HCT116 (cell line): Measurements from ENCODE around the gene TMEM132D. TPM values are rescaled to one million over a fixed set of nuclear protein-coding genes. Genes with fewer than 3 reads are reported as not detected.

Experiments used
- ATAC-seq: fragments of 200-7000 bp; cut with Tn5 transposase; 2 replicates; pipeline ENCODE4 v1.9.1; 2020; ENCODE audit warnings: mild to moderate bottlenecking, moderate library complexity
- BruUV-seq: library from RNA; stranded (reverse); fragments of 400-500 nt; replicated peaks from 2 replicates; lab custom pipeline; 2021; lab: Mats Ljungman, UMichigan
- CTCF ChIA-PET: fragments of 300-600 bp; sonication (Branson Sonifier 250); formaldehyde crosslinking; loops from one replicate; lab custom pipeline; 2021; ENCODE audit warnings: antibody characterized with exemption; lab: Charles Lee
- POLR2A ChIA-PET: fragments of 300-600, 350-600 bp; sonication (Branson Sonifier 250); formaldehyde crosslinking; loops from one replicate; lab custom pipeline; 2021; ENCODE audit warnings: antibody characterized with exemption; lab: Charles Lee
- RAD21 ChIA-PET, 2 experiments: fragments of 300-600 bp; sonication (Branson Sonifier 250); formaldehyde crosslinking; loops; one replicate each; lab custom pipeline; 2023; ENCODE audit warnings: low total read pairs in 2 of 2; ENCODE audit not compliant: uncharacterized antibody in 2 of 2, unreplicated experiment in 2 of 2, low non-redundant PET in 1 of 2; lab: Charles Lee
- DNase-seq: peaks from one replicate; pipeline ENCODE4 v3.0.0-alpha.2; 2010; ENCODE audit warnings: low read depth, low spot score
- H2AFZ ChIP-seq: fragments of 200-600 bp; shearing (Covaris generic), sonication (generic); 2 replicates; pipeline ENCODE4 v1.6.1; 2017; ENCODE audit warnings: low read depth, mixed run types, mixed read lengths, antibody characterized with exemption, low read length; ENCODE audit not compliant: poor library complexity, severe bottlenecking
- H3K27ac ChIP-seq: 2 replicates; pipeline ENCODE4 v1.5.1; 2012; ENCODE audit warnings: low read depth, low read length
- H3K27me3 ChIP-seq: fragments of 200-600 bp; sonication (generic); 2 replicates; pipeline ENCODE4 v1.6.1; 2016; ENCODE audit warnings: mixed run types, low read length, mixed read lengths; ENCODE audit not compliant: insufficient read depth
- H3K36me3 ChIP-seq, 2 experiments: fragments of 200-500 bp in 1 of 2; fragments of 200-600 bp in 1 of 2; sonication (Bioruptor generic) in 1 of 2; sonication (generic) in 1 of 2; 2 replicates each; pipeline versions ENCODE4 v1.5.1 to v1.6.1; 2014 to 2016; ENCODE audit warnings: low read length in 2 of 2, inconsistent platforms in 1 of 2, mixed read lengths in 1 of 2, mixed run types in 1 of 2; ENCODE audit not compliant: insufficient read depth in 2 of 2, control insufficient read depth in 1 of 2
- H3K4me1 ChIP-seq, 2 experiments: fragments of 200-600 bp in 1 of 2; sonication (generic) in 1 of 2; 2 replicates each; pipeline versions ENCODE4 v1.5.1 to v1.6.1; 2012 to 2017; ENCODE audit warnings: low read length in 2 of 2, inconsistent platforms in 1 of 2, mild to moderate bottlenecking in 1 of 2, mixed read lengths in 1 of 2, mixed run types in 1 of 2, moderate library complexity in 1 of 2; ENCODE audit not compliant: insufficient read depth in 2 of 2, control insufficient read depth in 1 of 2
- H3K4me2 ChIP-seq: fragments of 200-600 bp; sonication (generic); 2 replicates; pipeline ENCODE4 v1.6.1; 2017; ENCODE audit warnings: mixed run types, low read length, mixed read lengths
- H3K4me3 ChIP-seq, 2 experiments: fragments of 200-600 bp in 1 of 2; sonication (generic) in 1 of 2; replicated peaks in 1 of 2; 2 replicates each; pipeline ENCODE4 v1.5.1; 2011 to 2016; ENCODE audit warnings: low read length in 2 of 2, control low read depth in 1 of 2, low read depth in 1 of 2, mild to moderate bottlenecking in 1 of 2, mixed read lengths in 1 of 2, mixed run types in 1 of 2
- H3K79me2 ChIP-seq: fragments of 200-600 bp; sonication (generic); 2 replicates; pipeline ENCODE4 v1.6.1; 2017; ENCODE audit warnings: mild to moderate bottlenecking, mixed run types, low read length, moderate library complexity, mixed read lengths; ENCODE audit not compliant: insufficient read depth
- H3K9ac ChIP-seq: fragments of 200-600 bp; sonication (generic); 2 replicates; pipeline ENCODE4 v1.6.1; 2016; ENCODE audit warnings: low read length, mixed read lengths
- H3K9me2 ChIP-seq: fragments of 200-600 bp; sonication (generic), shearing (Covaris generic); 2 replicates; pipeline ENCODE4 v1.6.1; 2017; ENCODE audit warnings: mixed run types, mild to moderate bottlenecking, moderate library complexity; ENCODE audit not compliant: insufficient read depth
- H3K9me3 ChIP-seq, 2 experiments: fragments of 200-500 bp in 1 of 2; fragments of 200-600 bp in 1 of 2; sonication (Bioruptor generic) in 1 of 2; sonication (generic) in 1 of 2; 2 replicates each; pipeline ENCODE4 v1.6.1; 2014 to 2017; ENCODE audit warnings: low read length in 2 of 2, mixed read lengths in 2 of 2, inconsistent platforms in 1 of 2, low read depth in 1 of 2, mild to moderate bottlenecking in 1 of 2, mixed run types in 1 of 2, moderate library complexity in 1 of 2; ENCODE audit not compliant: control insufficient read depth in 1 of 2, insufficient read depth in 1 of 2
- H4K20me1 ChIP-seq: fragments of 200-600 bp; sonication (generic), shearing (Covaris generic); 2 replicates; pipeline ENCODE4 v1.6.1; 2017; ENCODE audit warnings: mixed run types, mild to moderate bottlenecking, moderate library complexity; ENCODE audit not compliant: insufficient read depth
- ATF3 ChIP-seq: IDR thresholded peaks from 2 replicates; pipeline ENCODE4 v1.6.1; 2012
- CBX3 ChIP-seq: IDR thresholded peaks from 2 replicates; pipeline ENCODE4 v1.6.1; 2012; ENCODE audit warnings: low read depth
- ELF1 ChIP-seq: IDR thresholded peaks from 2 replicates; pipeline ENCODE4 v1.6.1; 2012; ENCODE audit warnings: low read depth, borderline replicate concordance
- EZH2phosphoT487 ChIP-seq: fragments of 200-600 bp; IDR thresholded peaks from 2 replicates; pipeline ENCODE4 v1.6.1; 2018; ENCODE audit warnings: antibody characterized with exemption, borderline replicate concordance
- JUND ChIP-seq: IDR thresholded peaks from 2 replicates; pipeline ENCODE4 v1.6.1; 2012
- POLR2A ChIP-seq: IDR thresholded peaks from 2 replicates; pipeline ENCODE4 v1.7.0; 2011; ENCODE audit warnings: borderline replicate concordance; ENCODE audit not compliant: insufficient read depth, insufficient read length; ENCODE audit errors: extremely low read depth
- RAD21 ChIP-seq: IDR thresholded peaks from 2 replicates; pipeline ENCODE4 v1.6.1; 2012; ENCODE audit warnings: low read depth, mild to moderate bottlenecking
- REST ChIP-seq: IDR thresholded peaks from 2 replicates; pipeline ENCODE4 v1.6.1; 2012; ENCODE audit warnings: low read depth
- SIN3A ChIP-seq: IDR thresholded peaks from 2 replicates; pipeline ENCODE4 v1.6.1; 2012; ENCODE audit warnings: low read depth
- SRF ChIP-seq: IDR thresholded peaks from 2 replicates; pipeline ENCODE4 v1.6.1; 2012; ENCODE audit warnings: low read depth
- TCF7L2 ChIP-seq: IDR thresholded peaks from 2 replicates; pipeline ENCODE4 v1.7.0; 2011; ENCODE audit warnings: borderline replicate concordance, inconsistent platforms; ENCODE audit not compliant: insufficient read depth, insufficient read length; ENCODE audit errors: extremely low read depth
- YY1 ChIP-seq: IDR thresholded peaks from 2 replicates; pipeline ENCODE4 v1.6.1; 2011; ENCODE audit warnings: low read length, low read depth, moderate library complexity, mild to moderate bottlenecking; ENCODE audit not compliant: insufficient replicate concordance; ENCODE audit errors: extremely low read depth
- ZBTB33 ChIP-seq: IDR thresholded peaks from 2 replicates; pipeline ENCODE4 v1.6.1; 2011; ENCODE audit warnings: mild to moderate bottlenecking, low read length, moderate library complexity; ENCODE audit not compliant: insufficient replicate concordance; ENCODE audit errors: extremely low read depth
- ZFX ChIP-seq: fragments of 450-650 bp; IDR thresholded peaks from 2 replicates; pipeline ENCODE4 v1.6.1; 2017
- ZNF274 ChIP-seq: fragments of 200-500 bp; sonication (Bioruptor generic); IDR thresholded peaks from 2 replicates; pipeline ENCODE4 v1.6.1; 2014; ENCODE audit warnings: mild to moderate bottlenecking, low read depth, low read length, inconsistent platforms
- intact Hi-C: fragments of 100-400 bp; cut with micrococcal nuclease; formaldehyde crosslinking; loops from 2 replicates; pipeline ENCODE4 v1.10.0; 2022
- total RNA-seq: library from RNA; stranded (reverse); gene quantifications from one replicate; pipeline ENCODE4 v1.2.1, GENCODE V29; 2021; ENCODE audit not compliant: unreplicated experiment
- TF ChIP-seq, protein P1 (sequence below): IDR thresholded peaks from 2 replicates; pipeline ENCODE4 v1.6.1; 2012

The TMEM132D gene
- total RNA-seq, 1 experiment from 2014 or later: not detected

DNA sequence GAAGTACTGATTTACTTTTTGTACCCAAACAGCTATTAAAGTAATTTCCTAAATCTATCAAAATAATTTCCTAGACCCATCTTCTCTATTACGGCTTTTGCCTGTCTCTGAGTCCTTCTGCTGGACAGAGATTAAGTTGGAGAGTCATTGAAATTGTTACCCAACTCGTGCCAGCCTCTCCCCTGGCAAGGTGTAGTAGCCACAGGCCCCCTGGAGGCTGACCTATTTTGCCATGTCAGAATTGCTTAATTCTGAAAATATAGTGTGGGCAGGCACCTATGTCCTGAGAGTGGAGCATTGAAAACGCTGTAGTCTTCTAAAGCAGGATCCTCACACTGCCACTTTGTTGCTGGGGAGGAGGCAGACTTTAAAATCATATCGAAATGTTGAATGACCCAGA lies 742.3 kb downstream of the TMEM132D start:
- ChIA-PET POLR2A (no interaction called here), CTCF (no interaction called here), RAD21 (no interaction called here)
- H3K27ac ChIP-seq: no peak overlapping the region
- H3K4me2 ChIP-seq: no peak overlapping the region
- H3K27me3 ChIP-seq: no peaks in the 10 kb centered on the region
- no peaks in the 10 kb centered on the region for H3K4me1 ChIP-seq
- H4K20me1 ChIP-seq: no peaks in the 10 kb centered on the region
- ATAC-seq: no peak
- no peaks in the 10 kb centered on the region for H3K9me2 ChIP-seq
- H3K79me2 ChIP-seq: no peaks in the 10 kb centered on the region
- no TSS peak for BruUV-seq
- no peak for DNase-seq
- intact Hi-C loops: no loop called here
- H3K9ac ChIP-seq: no peak overlapping the region
- H3K9me3 ChIP-seq: peaks cover 7 to 11% of the 10 kb centered on the region in 2 experiments; a peak in 2 of 4 replicates
- no peak overlapping the region for H3K4me3 ChIP-seq
- no peaks in the 10 kb centered on the region for H3K36me3 ChIP-seq
- TF ChIP-seq TCF7L2: no peak
- TF ChIP-seq CBX3: no peak
- H2AFZ ChIP-seq: no peak overlapping the region

GRCh38 chr12:129160282-129160681 lies 743.5 kb downstream of the TMEM132D start:
- Histone ChIP-seq H3K9me3 (peaks cover 7 to 21% of the 10 kb centered on the region in 2 experiments; a peak in 2 of 4 replicates), H3K4me2 (no peak overlapping the region), H3K4me3 (no peak overlapping the region), H3K9me2 (no peaks in the 10 kb centered on the region), H3K9ac (no peak overlapping the region), H3K36me3 (no peaks in the 10 kb centered on the region), H3K27ac (no peak overlapping the region), H2AFZ (no peak overlapping the region), H3K79me2 (no peaks in the 10 kb centered on the region), H3K4me1 (no peaks in the 10 kb centered on the region), H3K27me3 (no peaks in the 10 kb centered on the region), H4K20me1 (no peaks in the 10 kb centered on the region)
- CTCF ChIA-PET: no interaction called here
- ATAC-seq (no peak), DNase-seq (no peak)
- RAD21 ChIA-PET: no interaction called here
- no TSS peak for BruUV-seq
- POLR2A ChIA-PET: no interaction called here
- intact Hi-C loops: no loop called here
- TF ChIP-seq REST (no peak), ZBTB33 (no peak), POLR2A (no peak), ZNF274 (no peak), SRF (no peak), CBX3 (no peak), JUND (no peak), EZH2phosphoT487 (no peak), SIN3A (no peak), ZFX (no peak), YY1 (no peak), ATF3 (no peak), ELF1 (no peak), TCF7L2 (no peak), RAD21 (no peak)
- TF ChIP-seq, protein P1, sequence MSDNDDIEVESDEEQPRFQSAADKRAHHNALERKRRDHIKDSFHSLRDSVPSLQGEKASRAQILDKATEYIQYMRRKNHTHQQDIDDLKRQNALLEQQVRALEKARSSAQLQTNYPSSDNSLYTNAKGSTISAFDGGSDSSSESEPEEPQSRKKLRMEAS: no peak
